Measurements from ENCODE around the gene RPL10A.
"Not testable (repeated sequence)": the region's sequence is repeated elsewhere in the genome, so short reads cannot be mapped to it uniquely, and the experiment has no call there.

DNA sequence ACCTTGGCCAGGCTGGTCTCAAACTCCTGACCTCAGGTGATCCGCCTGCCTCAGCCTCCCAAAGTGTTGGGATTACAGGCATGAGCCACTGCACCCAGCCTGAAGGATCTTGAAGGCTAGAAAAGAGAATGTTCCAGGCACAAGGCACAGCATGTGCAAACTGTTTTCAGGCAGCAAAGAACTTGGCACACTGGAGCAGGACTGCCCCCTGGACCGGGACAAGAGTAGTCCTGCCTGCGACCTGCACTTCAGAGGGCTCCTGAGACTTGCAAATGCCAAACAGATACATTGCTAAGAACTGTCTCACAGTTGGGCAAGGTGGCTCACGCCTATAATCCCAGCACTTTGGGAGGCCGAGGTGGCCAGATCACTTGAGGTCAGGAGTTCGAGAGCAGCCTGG, 47.7 kb downstream of the RPL10A start:
- TF ChIP-seq, protein P1, sequence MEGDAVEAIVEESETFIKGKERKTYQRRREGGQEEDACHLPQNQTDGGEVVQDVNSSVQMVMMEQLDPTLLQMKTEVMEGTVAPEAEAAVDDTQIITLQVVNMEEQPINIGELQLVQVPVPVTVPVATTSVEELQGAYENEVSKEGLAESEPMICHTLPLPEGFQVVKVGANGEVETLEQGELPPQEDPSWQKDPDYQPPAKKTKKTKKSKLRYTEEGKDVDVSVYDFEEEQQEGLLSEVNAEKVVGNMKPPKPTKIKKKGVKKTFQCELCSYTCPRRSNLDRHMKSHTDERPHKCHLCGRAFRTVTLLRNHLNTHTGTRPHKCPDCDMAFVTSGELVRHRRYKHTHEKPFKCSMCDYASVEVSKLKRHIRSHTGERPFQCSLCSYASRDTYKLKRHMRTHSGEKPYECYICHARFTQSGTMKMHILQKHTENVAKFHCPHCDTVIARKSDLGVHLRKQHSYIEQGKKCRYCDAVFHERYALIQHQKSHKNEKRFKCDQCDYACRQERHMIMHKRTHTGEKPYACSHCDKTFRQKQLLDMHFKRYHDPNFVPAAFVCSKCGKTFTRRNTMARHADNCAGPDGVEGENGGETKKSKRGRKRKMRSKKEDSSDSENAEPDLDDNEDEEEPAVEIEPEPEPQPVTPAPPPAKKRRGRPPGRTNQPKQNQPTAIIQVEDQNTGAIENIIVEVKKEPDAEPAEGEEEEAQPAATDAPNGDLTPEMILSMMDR (IDR thresholded peaks at IDR 0.05) = not testable (repeated sequence)
- not testable (repeated sequence) for TF ChIP-seq POLR2A (IDR thresholded peaks at IDR 0.05)
